ENCODE results near the gene MGME1. TPM values are rescaled to one million over a fixed set of nuclear protein-coding genes. Genes with fewer than 3 reads are reported as not detected.

Gene MGME1
- total and polyA plus RNA-seq, 2 of the 13 experiments (the other 11 are each of a cell fraction or from before 2014, with no cell fraction given), result 36.7 to 66.6 TPM

- TF ChIP-seq USF2 (IDR thresholded peaks at IDR 0.05; ENCODE audit: low read depth, low read length), result 0 out of 2 replicates have a peak, but pooled peaks have one; percentile 13
- no peak for TF ChIP-seq USF2 (CRISPR knock-in tag; IDR thresholded peaks at IDR 0.05; ENCODE audit: borderline replicate concordance)
- TF ChIP-seq SMAD1 (CRISPR knock-in tag; IDR thresholded peaks at IDR 0.05; ENCODE audit: borderline replicate concordance, low read depth), result peak; percentile 34; the same call in 1 of the 2 replicates
- peak; percentile 43 for TF ChIP-seq POLR2G (IDR thresholded peaks at IDR 0.05; ENCODE audit: low read depth, low read length)
- TF ChIP-seq ZNF501 (CRISPR knock-in tag; IDR thresholded peaks at IDR 0.05), result peak; percentile 51; the same call in 1 of the 2 replicates
- TF ChIP-seq FOXA3 (CRISPR knock-in tag; IDR thresholded peaks at IDR 0.05), result 0 out of 2 replicates have a peak, but pooled peaks have one; percentile 30
- peak; percentile 72; the same call in 1 of the 2 replicates for TF ChIP-seq SALL1 (CRISPR knock-in tag; IDR thresholded peaks at IDR 0.05)
- TF ChIP-seq FOXC1 (CRISPR knock-in tag; IDR thresholded peaks at IDR 0.05; ENCODE audit: borderline replicate concordance), result peak; percentile 95; the same call in 1 of the 2 replicates
- peak; percentile 99 for TF ChIP-seq XRCC5 (optimal IDR thresholded peaks at IDR 0.05; ENCODE audit: low read length)
- peak; percentile 17; the same call in 1 of the 2 replicates for TF ChIP-seq ZFP41 (CRISPR knock-in tag; IDR thresholded peaks at IDR 0.05; ENCODE audit: borderline replicate concordance)
- peak; percentile 7; the same call in 1 of the 2 replicates for TF ChIP-seq PATZ1 (CRISPR knock-in tag; IDR thresholded peaks at IDR 0.05)
- peak; percentile 49 for TF ChIP-seq CBX1 (IDR thresholded peaks at IDR 0.05; ENCODE audit: low read depth)
- TF ChIP-seq MXI1 (IDR thresholded peaks at IDR 0.05; ENCODE audit: borderline replicate concordance, low read depth, low read length), result peak; percentile 19; the same call in 1 of the 3 replicates
- peak; percentile 47 for TF ChIP-seq ZSCAN25 (CRISPR knock-in tag; IDR thresholded peaks at IDR 0.05)
- TF ChIP-seq CEBPZ (IDR thresholded peaks at IDR 0.05; ENCODE audit: low read length), result no peak
- TF ChIP-seq ZBTB26 (CRISPR knock-in tag; IDR thresholded peaks at IDR 0.05; ENCODE audit: borderline replicate concordance), result peak; percentile 39; the same call in 1 of the 2 replicates
- 0 out of 2 replicates have a peak, but pooled peaks have one; percentile 54 for TF ChIP-seq ZNF10 (CRISPR knock-in tag; IDR thresholded peaks at IDR 0.05; ENCODE audit: borderline replicate concordance, low read depth)
- TF ChIP-seq AKAP8 (CRISPR knock-in tag; IDR thresholded peaks at IDR 0.05), result peak; percentile 12; the same call in 1 of the 2 replicates
- TF ChIP-seq FOXA1 (IDR thresholded peaks at IDR 0.05), result no peak
- TF ChIP-seq FOXA1 (CRISPR knock-in tag; IDR thresholded peaks at IDR 0.05), result 0 out of 2 replicates have a peak, but pooled peaks have one; percentile 28
- no peak for TF ChIP-seq MLLT10 (CRISPR knock-in tag; IDR thresholded peaks at IDR 0.05)
Observed at GRCh38 chr20:17938871-17939619, 29.8 kb upstream of the MGME1 start (continued).

All from HepG2 (cell line).